Stimulated activated CD4-positive, alpha-beta T cell treated with anti-CD3 and anti-CD28 coated beads, Interleukin-2, amount 100 ng/mL, for 4 hours (primary cell): Measurements from ENCODE around the gene GHRH.

Source experiments
- DNase-seq: peaks from one replicate; pipeline ENCODE4 v3.0.0-alpha.2; 2020; ENCODE audit warnings: low read depth

Gene GHRH

DNA sequence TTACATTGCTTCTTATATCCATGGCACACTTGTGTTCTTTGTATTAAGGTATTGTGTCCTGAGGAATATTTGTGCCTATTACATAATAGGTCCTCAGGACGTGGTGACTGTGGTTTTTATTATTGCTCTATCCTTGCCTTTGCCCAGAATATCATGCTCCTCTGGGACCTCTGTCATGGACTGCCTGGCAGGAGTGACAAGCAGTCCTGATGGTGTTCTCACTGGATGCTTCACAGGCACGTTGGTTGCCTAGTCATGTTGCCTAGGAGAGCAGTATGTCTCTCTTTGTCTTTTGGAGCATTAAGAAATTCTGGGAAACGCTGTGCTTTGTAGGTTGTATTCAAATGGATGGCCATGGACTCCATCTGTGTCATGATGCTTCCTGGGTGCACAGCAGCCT is 57.6 kb downstream of the GHRH start:
- DNase-seq, result no peak

DNA sequence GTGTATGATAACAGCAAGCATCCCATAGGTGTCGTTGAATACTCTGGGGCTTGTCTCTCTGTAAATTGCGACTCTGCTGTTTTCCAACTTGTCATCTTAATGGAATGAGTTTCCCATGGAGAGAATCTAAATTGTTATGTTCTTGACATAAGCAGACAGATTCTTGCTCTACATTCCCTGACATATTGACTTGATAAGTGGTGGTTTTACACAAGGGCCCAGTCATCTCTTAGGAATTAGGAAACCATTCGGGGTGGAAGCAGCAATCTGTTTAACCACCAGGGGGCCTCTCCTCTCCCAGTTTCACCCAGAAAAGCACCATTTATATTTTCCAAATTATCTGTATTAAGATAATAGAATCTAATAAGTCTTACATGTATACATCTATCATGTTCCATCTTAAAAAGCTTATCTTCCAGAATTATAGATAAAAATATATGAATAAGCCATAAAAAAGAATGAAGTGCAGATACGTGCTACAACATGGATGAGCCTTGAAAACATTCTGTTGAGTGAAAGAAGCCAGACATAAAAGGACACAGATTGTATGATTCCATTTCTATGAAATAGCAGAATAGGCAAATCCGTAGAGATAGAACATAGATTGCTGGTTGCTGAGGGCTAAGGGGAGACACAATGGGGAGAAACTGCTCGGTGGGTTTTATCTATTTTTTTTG is 59.2 kb downstream of the GHRH start:
- no peak for DNase-seq

DNA sequence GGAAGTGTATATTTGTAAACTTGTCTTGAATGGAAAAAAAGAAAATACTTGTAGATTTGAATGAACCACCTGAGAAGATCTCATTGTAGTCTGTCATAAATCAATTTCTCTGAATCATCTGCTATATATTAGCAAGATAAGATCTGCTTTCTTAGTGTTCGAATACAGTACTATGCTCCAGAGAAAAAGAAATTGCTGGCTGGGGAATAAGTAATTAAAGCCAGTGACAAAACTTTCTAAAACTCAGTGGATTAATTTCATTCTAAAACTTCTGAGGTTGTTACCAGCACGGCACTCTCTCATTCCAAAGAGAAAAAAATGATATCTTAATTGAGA is 59.8 kb downstream of the GHRH start:
- no peak for DNase-seq
